Coronary artery (tissue), 2 donors: ENCODE results near the gene CES3.

ENCODE experiments used
- DNase-seq: peaks from one replicate; pipeline ENCODE4 v3.0.0-alpha.2; 2017; ENCODE audit warnings: low spot score
- H3K27ac ChIP-seq, 2 donors: fragments of 200-600 bp; sonication (generic); one replicate each; pipeline ENCODE4 v1.5.1; 2016 to 2019
- H3K4me3 ChIP-seq: fragments of 200-600 bp; sonication (generic); 2 replicates; pipeline ENCODE4 v1.5.1; 2016; ENCODE audit warnings: mild to moderate bottlenecking, moderate library complexity
- TF ChIP-seq, protein P1 (sequence below): fragments of 200-600 bp; sonication (generic); IDR thresholded peaks from one replicate; pipeline ENCODE4 v1.5.1; 2019; ENCODE audit warnings: antibody characterized with exemption

CES3 gene

DNA sequence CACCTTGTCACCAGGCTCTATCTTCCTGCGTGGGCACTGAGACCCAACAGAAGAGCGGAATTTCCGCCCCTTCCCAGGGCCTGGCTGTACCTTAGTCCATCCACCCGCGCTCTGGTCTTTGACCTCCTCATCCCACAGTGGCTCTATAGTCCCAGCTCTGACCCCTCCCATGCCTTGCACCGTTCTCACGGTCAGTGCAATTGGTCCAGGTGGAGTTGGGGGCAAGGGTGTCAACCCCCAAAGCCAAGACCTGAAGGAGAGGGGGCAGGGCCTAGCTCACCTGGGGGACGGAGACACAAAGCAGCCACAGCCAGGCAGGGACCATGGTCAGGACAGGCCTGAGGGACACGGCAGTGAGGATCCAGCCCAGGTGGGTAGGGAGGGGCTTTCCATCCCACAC lies 43.3 kb upstream of the CES3 start:
- TF ChIP-seq, protein P1, sequence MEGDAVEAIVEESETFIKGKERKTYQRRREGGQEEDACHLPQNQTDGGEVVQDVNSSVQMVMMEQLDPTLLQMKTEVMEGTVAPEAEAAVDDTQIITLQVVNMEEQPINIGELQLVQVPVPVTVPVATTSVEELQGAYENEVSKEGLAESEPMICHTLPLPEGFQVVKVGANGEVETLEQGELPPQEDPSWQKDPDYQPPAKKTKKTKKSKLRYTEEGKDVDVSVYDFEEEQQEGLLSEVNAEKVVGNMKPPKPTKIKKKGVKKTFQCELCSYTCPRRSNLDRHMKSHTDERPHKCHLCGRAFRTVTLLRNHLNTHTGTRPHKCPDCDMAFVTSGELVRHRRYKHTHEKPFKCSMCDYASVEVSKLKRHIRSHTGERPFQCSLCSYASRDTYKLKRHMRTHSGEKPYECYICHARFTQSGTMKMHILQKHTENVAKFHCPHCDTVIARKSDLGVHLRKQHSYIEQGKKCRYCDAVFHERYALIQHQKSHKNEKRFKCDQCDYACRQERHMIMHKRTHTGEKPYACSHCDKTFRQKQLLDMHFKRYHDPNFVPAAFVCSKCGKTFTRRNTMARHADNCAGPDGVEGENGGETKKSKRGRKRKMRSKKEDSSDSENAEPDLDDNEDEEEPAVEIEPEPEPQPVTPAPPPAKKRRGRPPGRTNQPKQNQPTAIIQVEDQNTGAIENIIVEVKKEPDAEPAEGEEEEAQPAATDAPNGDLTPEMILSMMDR: no peak
- no peak for DNase-seq
- H3K4me3 ChIP-seq: no peak overlapping the region
- no peak overlapping the region for H3K27ac ChIP-seq

DNA sequence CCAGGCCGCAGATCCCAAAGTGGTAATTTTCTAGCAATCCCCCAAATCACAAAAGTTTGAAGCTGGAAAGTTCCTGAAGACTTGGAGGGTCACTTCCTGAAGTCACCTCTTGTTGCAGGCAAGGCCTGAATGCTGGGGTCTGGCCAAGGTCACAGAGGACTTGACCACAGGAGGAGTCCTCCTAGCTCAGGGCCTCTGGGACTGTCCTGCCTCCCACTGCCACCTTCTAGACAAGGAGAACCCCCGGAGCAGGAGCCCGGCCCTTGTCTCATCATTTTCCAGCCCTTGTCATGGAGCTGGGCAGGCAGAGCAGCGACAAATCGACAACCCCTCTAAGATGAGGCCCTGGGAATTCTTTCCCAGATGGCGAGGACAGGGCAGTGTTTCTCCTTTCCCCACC lies 42.7 kb upstream of the CES3 start:
- TF ChIP-seq, protein P1: no peak
- Histone ChIP-seq H3K27ac (no peak overlapping the region), H3K4me3 (no peak overlapping the region)
- DNase-seq: no peak

DNA sequence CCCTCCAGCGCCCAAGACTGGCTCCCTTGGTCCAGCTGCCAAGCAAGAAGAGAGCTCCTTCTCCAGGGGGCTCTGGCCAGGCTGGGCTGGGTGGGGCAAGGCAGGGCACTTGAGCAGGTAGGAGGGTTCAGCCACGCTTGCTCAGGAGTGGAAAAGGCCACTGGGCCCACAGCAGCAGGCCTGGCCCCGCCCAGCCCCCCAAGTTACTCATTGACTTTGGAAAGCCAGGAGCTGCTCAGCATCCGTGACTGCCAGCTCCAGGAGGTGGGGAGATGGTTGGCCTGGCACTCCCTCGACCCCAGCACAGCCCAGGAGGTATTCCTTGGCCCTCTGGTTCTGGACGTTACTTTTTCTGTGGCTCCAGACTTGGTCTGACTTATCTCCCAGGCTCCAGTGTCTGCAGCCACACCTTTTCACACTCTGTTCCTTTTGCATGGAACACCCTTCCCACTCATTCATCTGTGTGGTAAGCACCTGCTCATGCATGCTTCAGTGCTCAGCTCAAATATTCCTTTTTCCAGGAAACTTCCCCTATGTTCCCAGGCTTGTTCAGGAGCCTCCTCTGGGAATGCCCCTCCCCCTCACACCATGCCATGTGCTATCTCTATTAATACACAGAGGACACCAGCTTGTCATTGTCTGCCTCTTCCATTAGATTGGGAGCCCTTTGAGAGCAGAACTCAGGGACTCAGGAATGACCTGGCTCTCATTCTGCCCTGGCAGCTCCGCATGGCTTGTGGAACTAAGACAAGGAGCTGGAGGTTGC lies 42.1 kb upstream of the CES3 start, which contains the start of gene CDH16:
Gene CDH16 (minus strand): TSS at position 83 of the 766 bp plus-strand sequence. CDS start 820 bp downstream, outside the sequence.
- H3K27ac ChIP-seq: peak within 1 kb of the TSS in 1 of 2 donors; percentile 98
- TF ChIP-seq, protein P1: no peak
- H3K4me3 ChIP-seq: no peak within 1 kb of the TSS
- no peak for DNase-seq

DNA sequence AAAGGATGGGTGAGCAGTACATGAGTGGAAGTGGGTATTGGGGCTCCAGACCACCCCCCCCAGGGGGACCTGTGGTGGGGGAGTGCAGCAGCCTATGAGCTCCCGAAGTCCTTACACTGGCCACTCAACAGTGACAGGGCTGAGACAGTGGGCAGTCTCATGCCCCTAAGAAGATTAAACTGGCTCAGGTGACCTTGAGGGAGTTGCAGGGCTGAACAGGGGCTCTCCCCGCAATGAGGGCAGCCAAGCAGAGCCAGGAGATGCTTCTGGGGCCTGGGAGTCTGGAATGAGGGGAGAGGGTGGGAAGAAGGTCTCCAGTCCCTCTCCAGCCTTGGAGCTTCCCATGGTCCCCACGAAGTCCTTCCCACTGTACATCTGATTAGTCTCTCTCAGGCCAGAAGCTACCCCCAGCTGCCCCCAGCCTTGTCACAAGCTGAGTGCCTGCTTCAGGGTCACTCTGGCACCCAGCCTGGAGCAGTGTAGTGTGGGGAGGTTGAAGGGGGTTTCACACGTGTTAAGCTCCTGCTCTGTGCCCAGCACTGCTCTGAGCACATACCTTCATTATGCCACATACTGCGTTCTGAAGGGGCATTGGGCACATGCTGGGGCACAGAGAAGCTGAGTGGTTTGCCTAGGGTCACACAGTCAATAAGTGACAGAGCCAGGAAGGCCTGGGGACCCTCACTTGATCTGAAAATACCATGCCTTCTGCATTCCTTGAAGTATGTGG lies 41.3 kb upstream of the CES3 start:
- TF ChIP-seq, protein P1: no peak
- H3K27ac ChIP-seq: peak overlapping the region in 1 of 2 donors; percentile 98
- no peak for DNase-seq

DNA sequence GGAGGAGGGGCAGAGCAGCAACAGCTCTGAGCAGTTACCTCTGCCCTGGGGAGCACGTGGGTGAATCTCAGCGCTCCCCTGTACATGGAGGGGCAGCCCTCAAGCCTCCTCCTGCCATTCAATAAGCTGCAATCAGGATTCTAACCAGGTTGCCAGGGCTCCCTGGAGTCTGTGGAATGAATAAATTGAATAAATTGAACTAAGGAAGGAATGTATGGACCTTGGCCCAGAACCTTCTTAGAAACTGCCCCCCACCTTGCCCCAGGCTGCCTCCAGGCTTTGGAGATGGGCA lies 40.8 kb upstream of the CES3 start:
- TF ChIP-seq, protein P1: no peak
- no peak overlapping the region for H3K4me3 ChIP-seq
- peak overlapping the region in 1 of 2 donors; percentile 98 for H3K27ac ChIP-seq
- no peak for DNase-seq

More for the DNA sequence above, 41.3 kb upstream of the CES3 start:
- H3K4me3 ChIP-seq: no peak overlapping the region

DNA sequence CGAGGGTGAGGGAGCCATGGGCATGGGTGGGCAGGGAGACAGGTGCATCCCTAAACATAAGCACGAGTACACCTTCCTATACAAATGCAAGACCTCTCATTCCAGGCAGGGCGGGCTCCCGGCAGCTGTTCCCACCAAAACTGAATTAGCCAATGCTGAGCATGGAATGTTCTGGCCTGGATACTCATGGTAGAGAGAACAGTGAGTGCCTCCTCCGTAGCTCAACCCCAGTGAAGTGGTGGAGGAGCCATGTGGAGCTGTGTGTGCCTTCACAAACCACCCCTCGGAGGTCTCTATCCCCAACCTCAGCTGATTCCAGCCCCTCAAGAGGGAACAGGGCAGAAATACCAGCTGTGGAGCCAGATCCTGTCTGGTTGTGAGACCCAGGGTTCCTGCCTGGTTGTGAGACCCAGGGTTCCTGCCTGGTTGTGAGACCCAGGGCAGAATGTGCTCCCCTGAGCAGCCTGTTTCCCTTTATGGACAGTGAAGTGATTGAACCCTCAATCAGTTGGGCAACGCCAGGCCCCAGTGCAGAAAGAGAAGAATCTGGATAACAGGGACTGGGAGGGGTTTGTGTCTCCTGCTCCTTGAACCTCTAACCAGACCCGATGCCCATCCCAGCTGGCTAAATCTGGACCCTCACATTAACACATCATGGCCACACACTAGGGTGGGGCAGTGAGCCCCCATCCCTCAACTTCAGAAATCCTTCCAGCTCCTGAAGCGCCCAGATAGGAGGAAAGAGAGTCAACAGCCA lies 40.0 kb upstream of the CES3 start:
- TF ChIP-seq, protein P1: no peak
- peak overlapping the region; percentile 39 for H3K4me3 ChIP-seq
- H3K27ac ChIP-seq: peak overlapping the region; percentile 70 to 98
- no peak for DNase-seq
